NB4 (cell line): Measurements from ENCODE around the gene FASLG.

Source experiments
- CTCF ChIP-seq: IDR thresholded peaks from one replicate; pipeline ENCODE4 v1.5.1; 2012; ENCODE audit warnings: low read depth, low read length
- MAX ChIP-seq: IDR thresholded peaks from 2 replicates; pipeline ENCODE4 v1.6.1; 2011; ENCODE audit warnings: low read depth, low read length
- POLR2A ChIP-seq: IDR thresholded peaks from 2 replicates; pipeline ENCODE4 v1.6.1; 2011; ENCODE audit warnings: mild to moderate bottlenecking; ENCODE audit not compliant: insufficient read length; ENCODE audit errors: extremely low read depth

GRCh38 chr1:172663732-172664131 is 4.8 kb downstream of the FASLG start:
- TF ChIP-seq CTCF (no peak), POLR2A (no peak), MAX (no peak)
